ENCODE measurements around the gene DNAJC5. TPM values are rescaled to one million over a fixed set of nuclear protein-coding genes. Genes with fewer than 3 reads are reported as not detected.

The DNAJC5 gene
- total and polyA plus RNA-seq, 9 of the 15 experiments (the other 6 are each of a cell fraction or from before 2014, with no cell fraction given), result 0.95 to 42.8 (median 23.4) TPM

DNA sequence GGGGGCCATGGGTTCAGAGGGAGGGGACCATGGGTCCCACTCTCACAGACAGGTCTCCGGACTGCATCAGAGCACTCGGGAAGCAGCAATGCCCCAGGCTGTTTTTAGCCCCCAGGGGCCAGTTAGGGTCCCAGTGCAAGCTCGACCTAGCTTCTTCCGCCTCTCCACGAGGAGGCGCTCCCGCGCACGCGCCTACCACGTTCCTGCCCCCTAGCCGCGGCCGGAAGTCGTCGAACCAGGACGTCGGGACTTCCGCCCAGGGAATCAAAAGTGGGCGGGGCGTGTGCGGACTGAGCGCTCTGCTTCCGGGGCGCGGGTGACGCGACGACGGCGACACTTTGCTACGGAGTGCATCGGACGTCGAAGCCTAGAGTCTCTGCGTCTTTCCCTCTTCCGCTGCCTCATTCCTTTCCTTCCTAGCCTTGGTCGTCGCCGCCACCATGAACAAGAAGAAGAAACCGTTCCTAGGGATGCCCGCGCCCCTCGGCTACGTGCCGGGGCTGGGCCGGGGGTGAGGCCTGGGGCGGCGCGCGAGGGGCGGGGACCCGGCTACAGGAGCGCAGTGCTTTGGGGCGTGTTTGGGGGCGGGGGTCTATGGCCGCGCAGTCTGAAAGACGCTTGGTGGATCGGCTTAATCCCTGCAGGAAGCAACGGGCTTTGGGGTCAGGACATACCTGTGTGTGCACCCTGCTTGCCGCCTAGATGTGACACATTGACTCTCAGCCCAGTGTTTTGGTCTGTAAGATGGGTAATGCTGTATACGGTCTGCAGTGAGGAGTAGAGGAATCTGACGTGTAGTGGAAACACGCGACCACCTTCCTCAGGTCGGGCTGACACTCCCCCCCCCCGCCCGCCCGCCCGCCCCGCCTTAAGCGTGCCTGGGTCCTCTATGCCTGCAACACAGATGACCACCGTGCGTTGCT, 86.1 kb downstream of the DNAJC5 start, which contains the start of gene PRPF6 (continued):
- TF ChIP-seq HDAC2 (IDR thresholded peaks at IDR 0.05) (peak; percentile 70; the same call in 1 of the 2 replicates), ETV6 (IDR thresholded peaks at IDR 0.05; ENCODE audit: borderline replicate concordance in 1 of 2, low read depth in 2 of 2, low read length in 1 of 2) (peak in 1 of 2 experiments; percentile 48; a peak in 1 of 4 replicates), ETV6 (CRISPR knock-in tag; IDR thresholded peaks at IDR 0.05; ENCODE audit: borderline replicate concordance) (no peak), NFE2L1 (tag; IDR thresholded peaks at IDR 0.05; ENCODE audit: borderline replicate concordance, low read depth) (no peak), MYC (IDR thresholded peaks at IDR 0.05; ENCODE audit: low read depth, low read length) (peak; percentile 100), MYC (CRISPR knock-in tag; IDR thresholded peaks at IDR 0.05; ENCODE audit: borderline replicate concordance, low read depth) (peak; percentile 98), BRD4 (IDR thresholded peaks at IDR 0.05) (0 out of 2 replicates have a peak, but pooled peaks have one; percentile 14), ZFX (CRISPR knock-in tag; IDR thresholded peaks at IDR 0.05) (peak; percentile 94), BHLHE40 (IDR thresholded peaks at IDR 0.05; ENCODE audit: low read length) (peak; percentile 76), FOXK2 (conservative IDR thresholded peaks at IDR 0.05 in 1 of 2, IDR thresholded peaks at IDR 0.05 in 1 of 2; ENCODE audit: low read depth in 2 of 2) (peak; percentile 79 to 82), CBX5 (IDR thresholded peaks at IDR 0.05; ENCODE audit: borderline replicate concordance, low read depth) (0 out of 2 replicates have a peak, but pooled peaks have one; percentile 62), ZNF431 (CRISPR knock-in tag; IDR thresholded peaks at IDR 0.05) (no peak), CSDE1 (IDR thresholded peaks at IDR 0.05) (peak in 1 of 2 experiments; percentile 64; a peak in 1 of 4 replicates), SIN3A (IDR thresholded peaks at IDR 0.05; ENCODE audit: borderline replicate concordance in 2 of 2, control insufficient read depth in 1 of 2, low read depth in 2 of 2, low read length in 2 of 2) (peak in 1 of 2 experiments; percentile 93; a peak in 2 of 4 replicates), CBFA2T3 (IDR thresholded peaks at IDR 0.05) (no peak)
- TF ChIP-seq, protein P1, sequence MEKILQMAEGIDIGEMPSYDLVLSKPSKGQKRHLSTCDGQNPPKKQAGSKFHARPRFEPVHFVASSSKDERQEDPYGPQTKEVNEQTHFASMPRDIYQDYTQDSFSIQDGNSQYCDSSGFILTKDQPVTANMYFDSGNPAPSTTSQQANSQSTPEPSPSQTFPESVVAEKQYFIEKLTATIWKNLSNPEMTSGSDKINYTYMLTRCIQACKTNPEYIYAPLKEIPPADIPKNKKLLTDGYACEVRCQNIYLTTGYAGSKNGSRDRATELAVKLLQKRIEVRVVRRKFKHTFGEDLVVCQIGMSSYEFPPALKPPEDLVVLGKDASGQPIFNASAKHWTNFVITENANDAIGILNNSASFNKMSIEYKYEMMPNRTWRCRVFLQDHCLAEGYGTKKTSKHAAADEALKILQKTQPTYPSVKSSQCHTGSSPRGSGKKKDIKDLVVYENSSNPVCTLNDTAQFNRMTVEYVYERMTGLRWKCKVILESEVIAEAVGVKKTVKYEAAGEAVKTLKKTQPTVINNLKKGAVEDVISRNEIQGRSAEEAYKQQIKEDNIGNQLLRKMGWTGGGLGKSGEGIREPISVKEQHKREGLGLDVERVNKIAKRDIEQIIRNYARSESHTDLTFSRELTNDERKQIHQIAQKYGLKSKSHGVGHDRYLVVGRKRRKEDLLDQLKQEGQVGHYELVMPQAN (IDR thresholded peaks at IDR 0.05; ENCODE audit: borderline replicate concordance), result peak; percentile 89
- TF ChIP-seq, protein P2, sequence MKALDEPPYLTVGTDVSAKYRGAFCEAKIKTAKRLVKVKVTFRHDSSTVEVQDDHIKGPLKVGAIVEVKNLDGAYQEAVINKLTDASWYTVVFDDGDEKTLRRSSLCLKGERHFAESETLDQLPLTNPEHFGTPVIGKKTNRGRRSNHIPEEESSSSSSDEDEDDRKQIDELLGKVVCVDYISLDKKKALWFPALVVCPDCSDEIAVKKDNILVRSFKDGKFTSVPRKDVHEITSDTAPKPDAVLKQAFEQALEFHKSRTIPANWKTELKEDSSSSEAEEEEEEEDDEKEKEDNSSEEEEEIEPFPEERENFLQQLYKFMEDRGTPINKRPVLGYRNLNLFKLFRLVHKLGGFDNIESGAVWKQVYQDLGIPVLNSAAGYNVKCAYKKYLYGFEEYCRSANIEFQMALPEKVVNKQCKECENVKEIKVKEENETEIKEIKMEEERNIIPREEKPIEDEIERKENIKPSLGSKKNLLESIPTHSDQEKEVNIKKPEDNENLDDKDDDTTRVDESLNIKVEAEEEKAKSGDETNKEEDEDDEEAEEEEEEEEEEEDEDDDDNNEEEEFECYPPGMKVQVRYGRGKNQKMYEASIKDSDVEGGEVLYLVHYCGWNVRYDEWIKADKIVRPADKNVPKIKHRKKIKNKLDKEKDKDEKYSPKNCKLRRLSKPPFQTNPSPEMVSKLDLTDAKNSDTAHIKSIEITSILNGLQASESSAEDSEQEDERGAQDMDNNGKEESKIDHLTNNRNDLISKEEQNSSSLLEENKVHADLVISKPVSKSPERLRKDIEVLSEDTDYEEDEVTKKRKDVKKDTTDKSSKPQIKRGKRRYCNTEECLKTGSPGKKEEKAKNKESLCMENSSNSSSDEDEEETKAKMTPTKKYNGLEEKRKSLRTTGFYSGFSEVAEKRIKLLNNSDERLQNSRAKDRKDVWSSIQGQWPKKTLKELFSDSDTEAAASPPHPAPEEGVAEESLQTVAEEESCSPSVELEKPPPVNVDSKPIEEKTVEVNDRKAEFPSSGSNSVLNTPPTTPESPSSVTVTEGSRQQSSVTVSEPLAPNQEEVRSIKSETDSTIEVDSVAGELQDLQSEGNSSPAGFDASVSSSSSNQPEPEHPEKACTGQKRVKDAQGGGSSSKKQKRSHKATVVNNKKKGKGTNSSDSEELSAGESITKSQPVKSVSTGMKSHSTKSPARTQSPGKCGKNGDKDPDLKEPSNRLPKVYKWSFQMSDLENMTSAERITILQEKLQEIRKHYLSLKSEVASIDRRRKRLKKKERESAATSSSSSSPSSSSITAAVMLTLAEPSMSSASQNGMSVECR (CRISPR knock-in tag; IDR thresholded peaks at IDR 0.05), result peak; percentile 85
- TF ChIP-seq, protein P3, sequence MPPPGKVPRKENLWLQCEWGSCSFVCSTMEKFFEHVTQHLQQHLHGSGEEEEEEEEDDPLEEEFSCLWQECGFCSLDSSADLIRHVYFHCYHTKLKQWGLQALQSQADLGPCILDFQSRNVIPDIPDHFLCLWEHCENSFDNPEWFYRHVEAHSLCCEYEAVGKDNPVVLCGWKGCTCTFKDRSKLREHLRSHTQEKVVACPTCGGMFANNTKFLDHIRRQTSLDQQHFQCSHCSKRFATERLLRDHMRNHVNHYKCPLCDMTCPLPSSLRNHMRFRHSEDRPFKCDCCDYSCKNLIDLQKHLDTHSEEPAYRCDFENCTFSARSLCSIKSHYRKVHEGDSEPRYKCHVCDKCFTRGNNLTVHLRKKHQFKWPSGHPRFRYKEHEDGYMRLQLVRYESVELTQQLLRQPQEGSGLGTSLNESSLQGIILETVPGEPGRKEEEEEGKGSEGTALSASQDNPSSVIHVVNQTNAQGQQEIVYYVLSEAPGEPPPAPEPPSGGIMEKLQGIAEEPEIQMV (tag; conservative IDR thresholded peaks at IDR 0.05; ENCODE audit: low read depth), result no peak
